Liver (tissue), 9 donors: ENCODE measurements around the gene POU2F2. TPM values are rescaled to one million over a fixed set of nuclear protein-coding genes. Genes with fewer than 3 reads are reported as not detected.

Experiments
- DNase-seq: peaks from one replicate; pipeline ENCODE4 v3.0.0-alpha.2; 2017; ENCODE audit warnings: low spot score
- H3K27ac ChIP-seq, 2 donors: one replicate each; pipeline ENCODE4 v1.7.0; 2013; ENCODE audit warnings: inconsistent platforms in 2 of 2, low read length in 2 of 2, control low read depth in 1 of 2, low read depth in 1 of 2, mild to moderate bottlenecking in 1 of 2
- H3K27me3 ChIP-seq, 4 donors: one replicate each; pipeline versions ENCODE4 v1.6.1 to v1.7.0; 2013; ENCODE audit warnings: low read length in 3 of 4, inconsistent platforms in 1 of 4, mild to moderate bottlenecking in 1 of 4, moderate library complexity in 1 of 4; ENCODE audit not compliant: control insufficient read depth in 4 of 4, insufficient read depth in 4 of 4
- H3K36me3 ChIP-seq, 4 donors: one replicate each; pipeline versions ENCODE4 v1.6.1 to v1.7.0; 2013; ENCODE audit warnings: low read length in 3 of 4, mild to moderate bottlenecking in 3 of 4, low read depth in 1 of 4, moderate library complexity in 1 of 4; ENCODE audit not compliant: control insufficient read depth in 4 of 4, insufficient read depth in 3 of 4
- H3K4me1 ChIP-seq, 4 donors: one replicate each; pipeline versions ENCODE4 v1.6.1 to v1.7.0; 2013; ENCODE audit warnings: low read length in 3 of 4, mild to moderate bottlenecking in 3 of 4, moderate library complexity in 1 of 4; ENCODE audit not compliant: control insufficient read depth in 4 of 4, insufficient read depth in 4 of 4
- H3K4me3 ChIP-seq, 3 donors: one replicate each; pipeline versions ENCODE4 v1.6.1 to v1.7.0; 2013; ENCODE audit warnings: low read length in 3 of 3, control low read depth in 1 of 3, low read depth in 1 of 3, mild to moderate bottlenecking in 1 of 3
- H3K9ac ChIP-seq, 2 donors: one replicate each; pipeline ENCODE4 v1.7.0; 2013; ENCODE audit warnings: low read length in 2 of 2, mild to moderate bottlenecking in 2 of 2, moderate library complexity in 2 of 2, control low read depth in 1 of 2, low read depth in 1 of 2
- H3K9me3 ChIP-seq, 4 donors: one replicate each; pipeline versions ENCODE4 v1.6.1 to v1.7.0; 2013; ENCODE audit warnings: low read length in 3 of 4; ENCODE audit not compliant: control insufficient read depth in 4 of 4
- ATF3 ChIP-seq: IDR thresholded peaks from 2 replicates; pipeline ENCODE4 v1.6.1; 2016; ENCODE audit warnings: antibody characterized with exemption
- EGR1 ChIP-seq, 2 donors: IDR thresholded peaks; 2 replicates each; pipeline ENCODE4 v1.6.1; 2016 to 2018; ENCODE audit warnings: antibody characterized with exemption in 2 of 2, low read depth in 2 of 2
- FOXA2 ChIP-seq: IDR thresholded peaks from 2 replicates; pipeline ENCODE4 v1.6.1; 2016; ENCODE audit warnings: antibody characterized with exemption
- GABPA ChIP-seq, 2 donors: IDR thresholded peaks in 1 of 2; conservative IDR thresholded peaks in 1 of 2; 2 replicates each; pipeline ENCODE4 v1.6.1; 2016; ENCODE audit warnings: antibody characterized with exemption in 2 of 2, mild to moderate bottlenecking in 1 of 2, moderate library complexity in 1 of 2
- HNF4A ChIP-seq, 2 donors: conservative IDR thresholded peaks; 2 replicates each; pipeline ENCODE4 v1.6.1; 2016; ENCODE audit warnings: antibody characterized with exemption in 2 of 2, mild to moderate bottlenecking in 2 of 2
- HNF4G ChIP-seq: IDR thresholded peaks from 2 replicates; pipeline ENCODE4 v1.6.1; 2016; ENCODE audit warnings: antibody characterized with exemption
- JUND ChIP-seq, 2 donors: IDR thresholded peaks; 2 replicates each; pipeline ENCODE4 v1.6.1; 2016; ENCODE audit warnings: antibody characterized with exemption in 2 of 2
- NR2F2 ChIP-seq: IDR thresholded peaks from 2 replicates; pipeline ENCODE4 v1.6.1; 2016; ENCODE audit warnings: antibody characterized with exemption
- RAD21 ChIP-seq, 2 donors: IDR thresholded peaks; 2 replicates each; pipeline ENCODE4 v1.6.1; 2016; ENCODE audit warnings: antibody characterized with exemption in 2 of 2, mild to moderate bottlenecking in 2 of 2
- RXRA ChIP-seq, 2 donors: IDR thresholded peaks; 2 replicates each; pipeline ENCODE4 v1.6.1; 2017 to 2018; ENCODE audit warnings: antibody characterized with exemption in 2 of 2, mild to moderate bottlenecking in 1 of 2
- TAF1 ChIP-seq: conservative IDR thresholded peaks from 2 replicates; pipeline ENCODE4 v1.6.1; 2016; ENCODE audit warnings: antibody characterized with exemption, mild to moderate bottlenecking
- YY1 ChIP-seq: IDR thresholded peaks from 2 replicates; pipeline ENCODE4 v1.6.1; 2016; ENCODE audit warnings: antibody characterized with exemption, mild to moderate bottlenecking
- ZBTB33 ChIP-seq: IDR thresholded peaks from 2 replicates; pipeline ENCODE4 v1.6.1; 2016; ENCODE audit warnings: antibody characterized with exemption
- WGBS: extraction: QIAGEN DNeasy Blood & Tissue Kit; methylation state at CpG from one replicate; pipeline ENCODE4 v1.1.7; 2013; 5-methylcytosine and 5-hydroxymethylcytosine counted together
- polyA plus RNA-seq, 2 donors: library from polyadenylated mRNA; stranded (reverse) in 1 of 2; unstranded in 1 of 2; fragments of 200-250 nt in 1 of 2; fragments of >200 nt in 1 of 2; fragmentation: Nextera tagmentation in 1 of 2; extraction: Ambion mirVana in 1 of 2; gene quantifications; one replicate each; pipeline versions ENCODE4 v1.2.1 to v1.2.3, GENCODE V29; 2013 to 2015
- total RNA-seq, 2 donors: library from RNA; depleted of rRNA; stranded (reverse); fragments of >200 nt; gene quantifications; one replicate each; pipeline ENCODE4 v1.2.3, GENCODE V29; 2014
- TF ChIP-seq, protein P1 (sequence below): fragments of 150-350 bp; IDR thresholded peaks from 2 replicates; pipeline ENCODE4 v1.5.1; 2017; ENCODE audit warnings: improper control_type of control experiment, low read depth, low read length; ENCODE audit not compliant: missing input control
- TF ChIP-seq, protein P2 (sequence below): IDR thresholded peaks from 2 replicates; pipeline ENCODE4 v1.6.1; 2016; ENCODE audit warnings: antibody characterized with exemption
- donor health status: healthy.
- donor health status: healthy.
- donor health status: healthy.
- donor health status: healthy.
- donor health status: healthy.

Gene POU2F2
- total and polyA plus RNA-seq, 4 donors = 0.75 to 1.2 (median 0.97) TPM

GRCh38 chr19:42099336-42099925 lies 32.8 kb downstream of the POU2F2 start:
- Histone ChIP-seq H3K4me1 (no peaks in the 10 kb centered on the region), H3K9ac (no peak overlapping the region), H3K9me3 (no peaks in the 10 kb centered on the region), H3K36me3 (peaks cover 0 to 1% (median 0%) of the 10 kb centered on the region in 4 donors), H3K27me3 (peaks cover 0 to 3% (median 0%) of the 10 kb centered on the region in 4 donors), H3K4me3 (no peak overlapping the region), H3K27ac (no peak overlapping the region)
- no peak for TF ChIP-seq FOXA2
- TF ChIP-seq RAD21 (IDR thresholded peaks at IDR 0.05) = no peak
- TF ChIP-seq, protein P1, sequence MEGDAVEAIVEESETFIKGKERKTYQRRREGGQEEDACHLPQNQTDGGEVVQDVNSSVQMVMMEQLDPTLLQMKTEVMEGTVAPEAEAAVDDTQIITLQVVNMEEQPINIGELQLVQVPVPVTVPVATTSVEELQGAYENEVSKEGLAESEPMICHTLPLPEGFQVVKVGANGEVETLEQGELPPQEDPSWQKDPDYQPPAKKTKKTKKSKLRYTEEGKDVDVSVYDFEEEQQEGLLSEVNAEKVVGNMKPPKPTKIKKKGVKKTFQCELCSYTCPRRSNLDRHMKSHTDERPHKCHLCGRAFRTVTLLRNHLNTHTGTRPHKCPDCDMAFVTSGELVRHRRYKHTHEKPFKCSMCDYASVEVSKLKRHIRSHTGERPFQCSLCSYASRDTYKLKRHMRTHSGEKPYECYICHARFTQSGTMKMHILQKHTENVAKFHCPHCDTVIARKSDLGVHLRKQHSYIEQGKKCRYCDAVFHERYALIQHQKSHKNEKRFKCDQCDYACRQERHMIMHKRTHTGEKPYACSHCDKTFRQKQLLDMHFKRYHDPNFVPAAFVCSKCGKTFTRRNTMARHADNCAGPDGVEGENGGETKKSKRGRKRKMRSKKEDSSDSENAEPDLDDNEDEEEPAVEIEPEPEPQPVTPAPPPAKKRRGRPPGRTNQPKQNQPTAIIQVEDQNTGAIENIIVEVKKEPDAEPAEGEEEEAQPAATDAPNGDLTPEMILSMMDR = no peak
- TF ChIP-seq NR2F2 = no peak
- no peak for TF ChIP-seq ZBTB33
- TF ChIP-seq GABPA (IDR thresholded peaks at IDR 0.05 in 1 of 2, conservative IDR thresholded peaks at IDR 0.05 in 1 of 2) = no peak
- no peak for TF ChIP-seq HNF4A (conservative IDR thresholded peaks at IDR 0.05)
- no peak for TF ChIP-seq EGR1 (IDR thresholded peaks at IDR 0.05; ENCODE audit: low read depth in 2 of 2)
- no peak for TF ChIP-seq ATF3
- no peak for TF ChIP-seq RXRA (IDR thresholded peaks at IDR 0.05)
- no peak for TF ChIP-seq TAF1
- DNase-seq = no peak
- 76% methylated on average over 6 of the region's 6 CpGs for WGBS

GRCh38 chr19:42098781-42099180 lies 33.5 kb downstream of the POU2F2 start:
- Histone ChIP-seq H3K36me3 (peaks cover 0 to 1% (median 0%) of the 10 kb centered on the region in 4 donors), H3K9ac (no peak overlapping the region), H3K4me3 (no peak overlapping the region), H3K27ac (no peak overlapping the region), H3K4me1 (no peaks in the 10 kb centered on the region), H3K27me3 (peaks cover 0 to 3% (median 0%) of the 10 kb centered on the region in 4 donors), H3K9me3 (no peaks in the 10 kb centered on the region)
- DNase-seq = no peak
- no peak for TF ChIP-seq TAF1
- TF ChIP-seq GABPA (IDR thresholded peaks at IDR 0.05 in 1 of 2, conservative IDR thresholded peaks at IDR 0.05 in 1 of 2) = no peak
- TF ChIP-seq JUND (IDR thresholded peaks at IDR 0.05) = no peak
- TF ChIP-seq ZBTB33 = no peak
- no peak for TF ChIP-seq NR2F2
- no peak for TF ChIP-seq YY1
- no peak for TF ChIP-seq RAD21 (IDR thresholded peaks at IDR 0.05)
- TF ChIP-seq ATF3 = no peak
- TF ChIP-seq, protein P2, sequence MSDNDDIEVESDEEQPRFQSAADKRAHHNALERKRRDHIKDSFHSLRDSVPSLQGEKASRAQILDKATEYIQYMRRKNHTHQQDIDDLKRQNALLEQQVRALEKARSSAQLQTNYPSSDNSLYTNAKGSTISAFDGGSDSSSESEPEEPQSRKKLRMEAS = no peak
- no peak for TF ChIP-seq HNF4G
- WGBS = 91% methylated on average over 6 of the region's 6 CpGs
